ENCODE measurements around the gene SCRN1. TPM values are rescaled to one million over a fixed set of nuclear protein-coding genes. Genes with fewer than 3 reads are reported as not detected.

SCRN1 gene
- total RNA-seq (10 to 100 TPM; 48.1 to 71.9 TPM), polyA plus RNA-seq (10 to 100 TPM; 30.8 to 40.7 TPM)
- long read RNA-seq, donor 1, full-length matches to known transcripts, result 19 of 84 reads
- long read RNA-seq, donor 1, partial matches to known transcripts, result 5 of 84 reads
- long read RNA-seq, donor 1, other reads (novel, unspliced or antisense), result 60 of 84 reads
- long read RNA-seq, donor 2, full-length matches to known transcripts, result 39 of 57 reads
- long read RNA-seq, donor 2, partial matches to known transcripts, result 4 of 57 reads
- long read RNA-seq, donor 2, other reads (novel, unspliced or antisense), result 14 of 57 reads

GRCh38 chr7:29989257-29989995 lies at the start of gene SCRN1:
Gene SCRN1, minus strand, starts transcription at chr7:29989801. Its CDS starts 20,734 bp downstream, at chr7:29969067.
- WGBS, 2 donors, result 0 to 1% methylated on average over 51 to 79 of the region's 79 CpGs
- Histone ChIP-seq H3K27me3 (ENCODE audit: control insufficient read depth in 1 of 2, insufficient read depth in 2 of 2, low read length in 1 of 2) (no peaks in the 10 kb centered on the region), H3K9me3 (ENCODE audit: control insufficient read depth, low read length) (peaks cover 2% of the 10 kb centered on the region), H3K4me1 (ENCODE audit: control insufficient read depth in 1 of 2, insufficient read depth in 2 of 2, low read length in 2 of 2) (peaks cover 0 to 5% of the 10 kb centered on the region in 2 donors), H3K4me3 (ENCODE audit: low read length in 2 of 2) (peak within 1 kb of the TSS; percentile 80 to 89), H3K36me3 (ENCODE audit: control insufficient read depth in 1 of 2, insufficient read depth in 2 of 2, low read length in 1 of 2) (no peaks in the 10 kb centered on the region), H3K27ac (ENCODE audit: low read depth in 1 of 2, low read length in 2 of 2) (peak within 1 kb of the TSS; percentile 46 to 98)
- intact Hi-C loops (cut with DNase I), result loop anchor here (2.0 to 5.0 kb wide), 2 partner anchors 37 to 38 kb away; partner anchors contain the start of genes FKBP14 (in 2 of the 2) and PLEKHA8 (in 1 of the 2)
- peak; percentile 78 for ATAC-seq (ENCODE audit: low FRiP score)
- peak; percentile 64 to 84 for DNase-seq

- 89 to 94% methylated on average over 3 of the region's 3 CpGs for WGBS, 2 donors
- no peaks in the 10 kb centered on the region for H3K4me1 ChIP-seq (ENCODE audit: control insufficient read depth in 1 of 2, insufficient read depth in 2 of 2, low read length in 2 of 2)
- H3K36me3 ChIP-seq (ENCODE audit: control insufficient read depth in 1 of 2, insufficient read depth in 2 of 2, low read length in 1 of 2), result no peaks in the 10 kb centered on the region
- H3K27ac ChIP-seq (ENCODE audit: low read depth in 1 of 2, low read length in 2 of 2), result no peak overlapping the region
- no peaks in the 10 kb centered on the region for H3K9me3 ChIP-seq (ENCODE audit: control insufficient read depth, low read length)
- no peak for DNase-seq
- intact Hi-C loops (cut with DNase I), result no loop called here
- H3K4me3 ChIP-seq (ENCODE audit: low read length in 2 of 2), result no peak overlapping the region
- no peaks in the 10 kb centered on the region for H3K27me3 ChIP-seq (ENCODE audit: control insufficient read depth in 1 of 2, insufficient read depth in 2 of 2, low read length in 1 of 2)
- peak; percentile 44 for ATAC-seq (ENCODE audit: low FRiP score)
These were observed 48.8 kb upstream of the SCRN1 start for GRCh38 chr7:30038196-30038980.

GRCh38 chr7:30036220-30036619 lies 46.6 kb upstream of the SCRN1 start:
- Histone ChIP-seq H3K4me1 (ENCODE audit: control insufficient read depth in 1 of 2, insufficient read depth in 2 of 2, low read length in 2 of 2) (no peaks in the 10 kb centered on the region), H3K36me3 (ENCODE audit: control insufficient read depth in 1 of 2, insufficient read depth in 2 of 2, low read length in 1 of 2) (no peaks in the 10 kb centered on the region), H3K27ac (ENCODE audit: low read depth in 1 of 2, low read length in 2 of 2) (no peak overlapping the region), H3K9me3 (ENCODE audit: control insufficient read depth, low read length) (no peaks in the 10 kb centered on the region), H3K27me3 (ENCODE audit: control insufficient read depth in 1 of 2, insufficient read depth in 2 of 2, low read length in 1 of 2) (no peaks in the 10 kb centered on the region), H3K4me3 (ENCODE audit: low read length in 2 of 2) (no peak overlapping the region)
- intact Hi-C loops (cut with DNase I), result no loop called here
- ATAC-seq (ENCODE audit: low FRiP score) (no peak), DNase-seq (no peak)
- 92 to 93% methylated on average over 2 of the region's 2 CpGs for WGBS, 2 donors

GRCh38 chr7:30034501-30034900 lies 44.9 kb upstream of the SCRN1 start:
- 96 to 98% methylated on average over 3 of the region's 3 CpGs for WGBS, 2 donors
- DNase-seq, result no peak
- Histone ChIP-seq H3K4me1 (ENCODE audit: control insufficient read depth in 1 of 2, insufficient read depth in 2 of 2, low read length in 2 of 2) (peaks cover 0 to 3% of the 10 kb centered on the region in 2 donors), H3K36me3 (ENCODE audit: control insufficient read depth in 1 of 2, insufficient read depth in 2 of 2, low read length in 1 of 2) (no peaks in the 10 kb centered on the region), H3K9me3 (ENCODE audit: control insufficient read depth, low read length) (no peaks in the 10 kb centered on the region), H3K27me3 (ENCODE audit: control insufficient read depth in 1 of 2, insufficient read depth in 2 of 2, low read length in 1 of 2) (no peaks in the 10 kb centered on the region), H3K27ac (ENCODE audit: low read depth in 1 of 2, low read length in 2 of 2) (no peak overlapping the region), H3K4me3 (ENCODE audit: low read length in 2 of 2) (no peak overlapping the region)
- ATAC-seq (ENCODE audit: low FRiP score), result no peak
- intact Hi-C loops (cut with DNase I), result no loop called here

GRCh38 chr7:30032310-30033125 lies 42.9 kb upstream of the SCRN1 start:
- Histone ChIP-seq H3K4me3 (ENCODE audit: low read length in 2 of 2) (no peak overlapping the region), H3K9me3 (ENCODE audit: control insufficient read depth, low read length) (no peaks in the 10 kb centered on the region), H3K36me3 (ENCODE audit: control insufficient read depth in 1 of 2, insufficient read depth in 2 of 2, low read length in 1 of 2) (no peaks in the 10 kb centered on the region), H3K27ac (ENCODE audit: low read depth in 1 of 2, low read length in 2 of 2) (no peak overlapping the region), H3K4me1 (ENCODE audit: control insufficient read depth in 1 of 2, insufficient read depth in 2 of 2, low read length in 2 of 2) (peaks cover 0 to 3% of the 10 kb centered on the region in 2 donors), H3K27me3 (ENCODE audit: control insufficient read depth in 1 of 2, insufficient read depth in 2 of 2, low read length in 1 of 2) (no peaks in the 10 kb centered on the region)
- DNase-seq (no peak), ATAC-seq (ENCODE audit: low FRiP score) (no peak)
- WGBS, 2 donors, result 39 to 44% methylated on average over 4 of the region's 4 CpGs
- intact Hi-C loops (cut with DNase I), result no loop called here

GRCh38 chr7:30029696-30030095 lies 40.1 kb upstream of the SCRN1 start:
- ATAC-seq (ENCODE audit: low FRiP score), result no peak
- intact Hi-C loops (cut with DNase I), result loop anchor here in 1 of 2 donors (5.0 to 10.0 kb wide), 4 partner anchors 38 to 108 kb away; partner anchors contain the start of gene SCRN1
- DNase-seq, result no peak
- Histone ChIP-seq H3K27ac (ENCODE audit: low read depth in 1 of 2, low read length in 2 of 2) (peak overlapping the region in 1 of 2 donors; percentile 19), H3K4me3 (ENCODE audit: low read length in 2 of 2) (peak overlapping the region; percentile 11 to 97), H3K36me3 (ENCODE audit: control insufficient read depth in 1 of 2, insufficient read depth in 2 of 2, low read length in 1 of 2) (no peaks in the 10 kb centered on the region), H3K9me3 (ENCODE audit: control insufficient read depth, low read length) (no peaks in the 10 kb centered on the region), H3K27me3 (ENCODE audit: control insufficient read depth in 1 of 2, insufficient read depth in 2 of 2, low read length in 1 of 2) (no peaks in the 10 kb centered on the region), H3K4me1 (ENCODE audit: control insufficient read depth in 1 of 2, insufficient read depth in 2 of 2, low read length in 2 of 2) (peaks cover 7% of the 10 kb centered on the region in 2 donors)
- 16 to 17% methylated on average over 6 of the region's 6 CpGs for WGBS, 2 donors

GRCh38 chr7:30028749-30029635 lies 39.4 kb upstream of the SCRN1 start:
- ATAC-seq (ENCODE audit: low FRiP score), result peak; percentile 6
- intact Hi-C loops (cut with DNase I), result loop anchor here in 1 of 2 donors (5.0 to 10.0 kb wide), 4 partner anchors 38 to 108 kb away; partner anchors contain the start of gene SCRN1
- Histone ChIP-seq H3K9me3 (ENCODE audit: control insufficient read depth, low read length) (no peaks in the 10 kb centered on the region), H3K36me3 (ENCODE audit: control insufficient read depth in 1 of 2, insufficient read depth in 2 of 2, low read length in 1 of 2) (no peaks in the 10 kb centered on the region), H3K27ac (ENCODE audit: low read depth in 1 of 2, low read length in 2 of 2) (peak overlapping the region; percentile 29 to 66), H3K4me1 (ENCODE audit: control insufficient read depth in 1 of 2, insufficient read depth in 2 of 2, low read length in 2 of 2) (peaks cover 7% of the 10 kb centered on the region in 2 donors), H3K27me3 (ENCODE audit: control insufficient read depth in 1 of 2, insufficient read depth in 2 of 2, low read length in 1 of 2) (no peaks in the 10 kb centered on the region), H3K4me3 (ENCODE audit: low read length in 2 of 2) (peak overlapping the region; percentile 71 to 97)
- peak in 1 of 2 donors; percentile 54 for DNase-seq
- 0% methylated on average over 38 to 42 of the region's 42 CpGs for WGBS, 2 donors

All from aorta (tissue), 5 donors.